ENCODE results near the gene KRTAP10-6.
"Not testable (repeated sequence)": the region's sequence is repeated elsewhere in the genome, so short reads cannot be mapped to it uniquely, and the experiment has no call there.

The KRTAP10-6 gene

DNA sequence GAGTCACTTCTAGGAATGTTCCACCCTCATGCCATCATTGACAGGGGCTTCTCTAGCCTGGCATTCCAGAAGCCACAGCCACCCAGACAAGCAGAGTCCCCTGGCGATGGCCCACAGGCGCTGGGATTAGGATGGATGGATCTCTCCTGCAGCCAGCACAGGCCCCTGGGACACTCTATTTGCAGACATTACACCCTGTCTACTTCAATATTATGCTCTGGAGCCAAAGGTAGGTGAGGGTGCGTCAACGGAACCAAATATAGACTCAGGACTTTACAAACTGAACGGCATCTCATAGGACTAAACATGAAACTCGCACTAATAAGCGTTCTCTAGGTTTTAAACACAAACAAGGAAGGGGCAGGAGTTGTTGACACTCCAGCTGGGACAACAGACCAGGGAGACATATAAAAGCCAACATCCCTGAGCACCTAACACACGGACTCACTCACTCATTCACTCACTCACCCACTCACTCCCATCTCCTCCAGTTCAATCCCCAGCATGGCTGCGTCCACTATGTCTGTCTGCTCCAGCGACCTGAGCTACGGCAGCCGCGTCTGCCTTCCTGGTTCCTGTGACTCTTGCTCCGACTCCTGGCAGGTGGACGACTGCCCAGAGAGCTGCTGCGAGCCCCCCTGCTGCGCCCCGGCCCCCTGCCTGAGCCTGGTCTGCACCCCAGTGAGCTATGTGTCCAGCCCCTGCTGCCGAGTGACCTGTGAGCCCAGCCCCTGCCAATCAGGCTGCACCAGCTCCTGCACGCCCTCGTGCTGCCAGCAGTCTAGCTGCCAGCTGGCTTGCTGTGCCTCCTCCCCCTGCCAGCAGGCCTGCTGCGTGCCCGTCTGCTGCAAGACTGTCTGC is 8.0 kb upstream of the KRTAP10-6 start, which contains the start of gene KRTAP10-7:
Gene KRTAP10-7, plus strand, starts transcription at position 480 of the 861 bp plus-strand sequence. Its CDS starts 25 bp downstream, at position 505.
- not testable (repeated sequence) for DNase-seq (ENCODE audit: low read depth in 1 of 2, low spot score in 1 of 2)

DNA sequence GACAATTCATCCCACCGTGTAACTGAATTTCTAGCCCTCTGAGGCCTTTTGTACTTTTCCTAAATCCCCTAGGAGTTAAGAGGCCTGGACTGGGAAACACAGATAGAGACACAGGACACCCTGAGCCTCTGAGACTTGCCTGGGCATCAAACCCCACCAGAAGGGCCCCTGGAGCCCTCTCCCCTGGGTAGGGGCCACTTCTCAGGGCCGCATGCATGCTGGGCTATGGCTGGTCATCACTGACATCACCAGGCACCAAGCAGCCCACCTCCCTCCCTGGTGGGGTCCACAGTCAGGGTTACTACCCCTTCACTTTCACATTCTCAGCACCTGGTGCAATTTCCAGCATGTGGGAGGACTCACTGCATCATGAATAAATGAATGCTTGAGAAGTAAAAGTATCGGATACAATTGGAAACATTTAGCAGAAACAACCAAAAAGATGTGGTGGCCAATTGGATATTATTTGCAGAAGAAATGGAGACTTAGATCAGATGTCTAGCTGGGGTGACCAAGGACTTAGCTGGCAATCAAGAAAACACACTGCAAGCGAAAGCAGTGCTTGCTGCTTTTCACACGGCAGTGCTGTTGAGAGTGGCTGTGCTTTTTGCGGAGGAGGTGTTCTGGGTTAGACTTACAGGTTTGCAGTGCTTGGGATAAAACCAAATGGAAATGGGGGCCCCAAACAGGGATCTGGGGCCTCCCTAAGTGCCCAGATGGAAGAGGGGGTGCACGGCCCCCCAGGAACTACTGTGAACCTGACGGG is 7.1 kb upstream of the KRTAP10-6 start:
- DNase-seq (ENCODE audit: low read depth in 1 of 2, low spot score in 1 of 2): no peak

DNA sequence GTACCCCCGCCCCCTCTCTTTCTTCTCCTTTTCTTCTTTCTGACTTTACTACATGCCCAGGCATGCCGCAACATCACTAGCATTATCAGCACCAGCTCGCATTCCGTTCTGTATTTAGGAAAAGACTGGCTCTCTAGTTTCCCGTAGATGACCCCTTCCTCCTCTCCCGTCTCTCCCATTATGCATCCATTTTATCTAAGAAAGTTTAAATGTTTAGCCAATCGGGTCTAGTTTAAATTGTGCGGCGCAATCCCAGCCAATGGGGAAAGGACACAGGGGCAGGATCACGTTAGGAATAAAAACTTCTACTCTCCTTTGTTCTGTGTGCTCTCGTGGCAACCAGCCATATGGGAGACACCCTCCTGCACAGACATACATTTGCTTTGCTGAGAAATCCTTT is 5.8 kb upstream of the KRTAP10-6 start:
- DNase-seq (ENCODE audit: low read depth in 1 of 2, low spot score in 1 of 2): no peak

DNA sequence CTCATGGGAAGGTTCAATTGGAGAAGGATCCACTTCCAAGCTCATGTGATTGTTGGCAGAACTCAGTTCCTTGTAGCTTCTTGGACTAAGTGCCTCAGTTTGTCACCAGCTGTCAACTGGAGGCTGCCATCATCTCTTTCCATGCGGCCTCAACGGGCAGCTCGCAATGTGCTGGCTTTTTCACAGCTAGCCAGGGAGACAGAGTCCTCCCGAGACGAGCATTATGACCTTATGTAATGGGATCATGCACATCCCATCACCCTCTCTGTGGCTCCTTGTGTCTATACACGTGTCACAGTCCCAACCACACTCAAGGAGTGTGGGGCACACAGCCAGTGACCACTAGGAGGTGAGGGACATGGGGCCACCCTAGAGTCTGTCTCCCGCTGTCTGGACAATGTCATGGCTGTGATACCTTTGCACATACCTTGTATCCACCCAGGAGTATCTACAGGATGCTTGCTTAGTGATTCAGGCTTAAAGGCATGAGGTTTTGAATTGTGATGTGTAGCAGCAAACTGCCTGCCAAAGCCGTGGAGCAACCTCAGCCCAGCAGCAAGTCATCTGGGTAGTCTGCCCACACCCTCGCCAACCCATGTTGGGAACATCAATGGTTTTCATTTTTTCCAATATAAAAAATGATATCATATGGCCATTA is 3.9 kb upstream of the KRTAP10-6 start:
- DNase-seq (ENCODE audit: low read depth in 1 of 2, low spot score in 1 of 2): no peak

DNA sequence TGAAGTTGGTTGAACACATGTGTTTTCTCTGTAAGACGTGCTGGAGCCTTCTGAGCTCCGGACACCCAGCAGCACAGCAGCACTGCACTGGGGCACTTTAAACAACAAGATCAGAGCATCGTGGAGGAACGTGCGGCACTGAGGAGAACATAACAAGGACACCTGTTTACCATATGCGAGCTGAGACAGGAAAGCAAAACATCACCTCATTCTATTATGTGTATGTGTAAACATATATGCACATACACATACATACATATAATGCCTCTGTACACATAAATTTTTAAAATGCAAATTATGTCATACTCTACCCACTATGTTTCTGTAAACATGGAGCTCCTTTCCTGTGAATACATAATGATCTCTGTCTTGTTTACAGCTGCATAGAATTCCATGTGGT is 3.2 kb upstream of the KRTAP10-6 start:
- DNase-seq (ENCODE audit: low read depth in 1 of 2, low spot score in 1 of 2): no peak

DNA sequence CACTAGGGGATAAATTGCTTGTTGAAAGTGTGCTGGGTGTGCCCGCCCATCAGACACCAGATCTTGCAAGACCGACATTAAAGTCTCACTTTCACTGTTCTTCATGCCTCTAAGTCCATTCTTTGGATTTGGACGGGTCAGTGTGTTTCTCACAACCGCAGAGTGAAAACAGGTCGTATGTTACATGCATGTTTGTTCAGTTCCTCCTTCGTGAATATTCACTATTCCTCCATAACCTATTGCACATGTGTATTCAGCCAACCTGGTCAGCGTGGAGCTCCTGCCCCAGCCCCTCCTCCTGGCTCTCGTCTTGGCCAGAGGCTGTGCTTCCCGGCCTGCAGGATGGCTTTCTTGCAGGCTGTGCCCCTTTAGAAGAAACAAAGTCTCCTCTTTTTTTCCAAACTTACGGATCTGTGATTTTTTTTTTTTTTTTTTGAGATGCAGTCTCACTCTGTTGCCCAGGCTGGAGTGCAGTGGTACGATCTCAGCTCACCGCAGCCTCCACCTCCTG is 2.2 kb upstream of the KRTAP10-6 start:
- no peak for DNase-seq (ENCODE audit: low read depth in 1 of 2, low spot score in 1 of 2)

DNA sequence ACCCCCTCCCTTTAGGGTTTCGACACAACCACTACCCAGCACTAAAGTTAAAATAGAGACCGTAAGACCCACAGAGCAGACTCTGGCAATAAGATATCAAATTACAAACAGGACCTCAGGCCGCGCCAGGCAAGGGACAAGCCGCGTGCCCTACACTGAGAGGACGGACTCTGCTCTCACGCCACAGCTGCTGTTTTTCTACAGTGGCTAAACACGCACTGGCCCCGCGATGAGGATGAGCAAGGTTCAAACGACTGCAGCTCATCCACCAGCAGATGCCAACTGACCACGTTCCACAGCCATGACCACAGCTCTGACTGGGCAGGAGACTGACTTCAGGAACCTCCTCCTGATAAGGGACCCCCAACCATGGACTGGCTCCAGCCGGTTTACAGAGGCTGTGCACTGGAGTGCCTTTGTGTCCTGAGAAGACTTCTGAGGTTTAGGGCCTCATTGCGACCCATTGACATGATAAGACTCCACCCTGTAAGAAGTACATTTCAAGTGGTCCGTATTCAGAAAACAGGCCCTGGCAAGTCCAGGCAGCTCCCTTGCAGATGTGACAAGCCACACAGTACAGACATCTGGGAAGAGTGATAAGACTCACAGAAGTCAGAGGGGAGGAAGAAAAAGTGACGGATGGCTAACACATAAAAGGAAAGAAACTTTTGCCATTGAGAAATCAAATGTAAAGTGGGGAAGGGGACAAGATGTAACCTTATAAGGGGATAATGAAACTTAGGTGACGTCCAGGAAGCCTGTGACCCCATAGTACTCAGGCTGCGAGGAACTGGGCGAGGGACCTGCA is 1.5 kb upstream of the KRTAP10-6 start:
- DNase-seq (ENCODE audit: low read depth in 1 of 2, low spot score in 1 of 2): no peak

DNA sequence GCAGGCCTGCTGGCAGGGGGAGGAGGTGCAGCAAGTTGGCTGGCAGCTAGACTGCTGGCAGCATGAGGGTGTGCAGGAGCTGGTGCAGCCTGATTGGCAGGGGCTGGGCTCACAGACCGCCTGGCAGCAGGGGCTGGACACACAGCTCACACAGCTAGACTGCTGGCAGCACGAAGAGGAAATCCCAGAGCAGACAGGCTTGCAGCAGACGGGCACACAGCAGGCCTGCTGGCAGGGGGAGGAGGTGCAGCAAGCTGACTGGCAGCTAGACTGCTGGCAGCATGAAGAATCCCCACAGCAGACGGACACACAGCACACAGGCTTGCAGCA is 539 bp downstream of the KRTAP10-6 start:
- DNase-seq (ENCODE audit: low read depth in 1 of 2, low spot score in 1 of 2): not testable (repeated sequence)

DNA sequence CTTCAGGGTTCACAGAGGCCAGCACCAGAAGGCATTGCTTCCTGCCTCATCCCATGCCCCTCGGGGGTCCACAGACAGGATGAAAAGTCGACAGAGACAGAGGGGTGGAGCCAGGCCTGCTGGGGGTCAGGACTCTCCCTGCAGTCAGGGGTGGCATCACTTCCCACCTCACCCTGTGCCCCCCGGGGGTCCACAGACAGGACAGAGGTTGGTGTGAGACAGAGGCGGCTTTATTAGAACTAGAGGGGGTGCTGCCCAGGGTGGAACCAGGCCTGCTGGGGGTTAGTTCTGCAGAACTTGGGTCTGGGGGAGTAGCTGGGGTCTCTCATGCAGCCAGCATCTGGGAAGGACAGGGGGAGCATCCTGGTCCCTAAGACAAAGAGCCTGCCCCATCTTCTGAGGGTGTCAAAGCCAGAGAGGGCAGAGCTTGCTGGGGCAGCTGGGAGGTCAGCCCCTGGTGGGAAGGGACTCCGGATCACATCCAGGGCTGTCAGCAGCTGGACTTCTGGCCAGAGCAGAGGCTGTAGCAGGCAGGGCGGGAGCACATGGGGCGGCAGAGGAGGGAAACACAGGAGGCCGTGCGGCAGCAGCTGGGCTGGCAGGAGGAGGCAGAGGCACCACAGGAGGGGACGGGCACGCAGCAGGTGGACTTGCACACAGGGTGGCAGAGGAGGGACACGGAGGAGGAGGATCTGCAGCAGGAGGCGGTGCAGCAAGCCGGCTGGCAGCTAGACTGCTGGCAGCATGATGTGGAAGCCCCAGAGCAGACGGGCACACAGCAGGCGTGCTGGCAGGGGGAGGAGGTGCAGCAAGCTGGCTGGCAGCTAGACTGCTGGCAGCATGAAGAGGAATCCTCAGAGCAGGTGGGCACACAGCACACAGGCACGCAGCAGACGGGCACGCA is 1.2 kb downstream of the KRTAP10-6 start:
- DNase-seq (ENCODE audit: low read depth in 1 of 2, low spot score in 1 of 2): not testable (repeated sequence)

DNA sequence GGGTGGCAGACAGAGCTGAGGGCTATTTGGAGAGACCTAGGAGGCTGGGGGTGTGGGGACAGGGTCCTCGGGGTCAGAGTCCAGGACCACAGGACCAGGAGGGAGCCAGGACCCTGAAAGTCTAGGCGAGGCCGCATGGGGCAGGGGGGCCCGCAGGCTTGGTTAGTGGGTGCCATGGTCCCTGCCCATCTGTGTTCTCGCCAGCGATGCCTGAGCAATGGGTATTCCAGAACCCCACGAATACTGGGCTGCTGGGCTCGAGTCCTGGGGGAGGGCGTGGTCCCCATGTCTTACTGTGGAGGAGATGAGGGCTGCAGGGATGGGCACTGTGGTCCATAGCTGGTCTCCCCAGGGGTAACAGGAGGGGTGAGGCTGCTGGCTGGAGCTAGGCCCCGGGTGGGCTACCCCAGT is 2.0 kb downstream of the KRTAP10-6 start:
- no peak for DNase-seq (ENCODE audit: low read depth in 1 of 2, low spot score in 1 of 2)

DNA sequence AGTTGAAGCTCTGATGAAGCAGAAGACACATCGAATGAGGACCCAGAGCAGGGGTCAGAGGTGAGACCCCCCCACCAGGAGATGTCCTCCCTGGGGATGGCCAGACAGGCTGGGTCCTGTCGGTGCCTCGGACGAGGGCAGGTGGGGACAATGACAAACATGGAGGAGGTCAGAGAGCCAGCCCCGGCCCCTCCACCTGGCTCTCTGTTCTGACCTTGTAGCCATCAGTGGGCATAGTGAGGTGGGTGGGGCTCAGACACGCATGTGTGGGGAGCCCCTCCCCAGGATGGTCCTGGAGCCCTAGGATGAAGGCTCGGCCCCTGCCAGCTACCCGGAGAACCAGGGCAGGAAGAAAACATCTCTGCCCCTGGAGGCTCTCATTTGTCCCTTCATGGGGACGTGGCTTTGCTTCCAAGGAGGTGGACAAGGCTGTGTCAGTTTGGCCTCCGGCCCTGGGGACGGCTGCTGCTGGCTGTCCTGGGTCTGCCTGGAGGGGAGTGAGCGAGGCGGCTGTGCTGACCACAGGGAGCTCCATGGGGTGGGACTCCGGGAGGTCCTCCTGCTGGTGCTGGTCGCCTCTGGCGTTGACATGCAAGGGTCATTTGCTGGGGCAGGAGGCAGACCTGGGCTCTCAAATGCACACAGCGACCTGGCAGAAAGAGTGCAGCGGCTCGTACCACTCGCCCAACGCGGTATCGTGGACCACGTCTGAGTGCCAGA is 2.6 kb downstream of the KRTAP10-6 start:
- no peak for DNase-seq (ENCODE audit: low read depth in 1 of 2, low spot score in 1 of 2)

DNA sequence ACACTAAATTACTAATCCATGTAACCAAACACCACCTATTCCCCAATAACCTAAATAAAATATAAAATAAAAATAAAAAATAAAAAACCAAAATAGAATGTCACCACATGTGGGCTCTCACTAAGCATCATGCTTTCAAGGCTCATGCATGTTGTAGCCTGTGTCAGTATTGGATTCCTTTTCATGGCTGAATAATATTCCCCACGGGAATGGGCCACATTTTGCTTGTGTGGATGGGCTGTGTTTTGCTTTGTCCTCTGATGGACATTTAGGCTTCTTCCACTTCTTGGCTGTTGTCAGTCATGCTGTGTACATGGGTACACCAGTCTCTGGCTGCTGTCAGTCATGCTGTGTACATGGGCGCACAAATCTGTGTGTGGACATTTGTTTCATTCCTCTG is 3.2 kb downstream of the KRTAP10-6 start:
- DNase-seq (ENCODE audit: low read depth in 1 of 2, low spot score in 1 of 2): no peak

DNA sequence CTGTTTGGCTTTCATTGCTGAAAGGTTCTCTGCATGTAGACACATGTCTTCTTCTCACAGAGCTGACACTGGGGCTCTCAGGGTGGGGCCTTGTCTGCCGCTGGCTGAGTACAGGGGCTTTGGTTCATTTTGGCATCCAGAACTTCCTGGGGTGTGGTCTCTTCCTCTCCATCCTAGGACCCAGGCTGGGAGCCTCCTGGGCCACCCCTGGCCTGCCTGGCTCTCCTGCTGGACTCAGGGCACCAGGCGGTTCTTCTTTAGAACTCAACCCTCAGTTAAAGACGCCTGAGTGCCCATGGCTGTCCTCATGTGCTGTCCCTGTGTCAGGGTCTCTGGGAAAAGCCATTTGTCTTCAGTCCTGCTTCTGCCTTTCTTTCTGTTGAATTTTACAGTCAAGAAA is 6.4 kb downstream of the KRTAP10-6 start:
- DNase-seq (ENCODE audit: low read depth in 1 of 2, low spot score in 1 of 2): no peak

DNA sequence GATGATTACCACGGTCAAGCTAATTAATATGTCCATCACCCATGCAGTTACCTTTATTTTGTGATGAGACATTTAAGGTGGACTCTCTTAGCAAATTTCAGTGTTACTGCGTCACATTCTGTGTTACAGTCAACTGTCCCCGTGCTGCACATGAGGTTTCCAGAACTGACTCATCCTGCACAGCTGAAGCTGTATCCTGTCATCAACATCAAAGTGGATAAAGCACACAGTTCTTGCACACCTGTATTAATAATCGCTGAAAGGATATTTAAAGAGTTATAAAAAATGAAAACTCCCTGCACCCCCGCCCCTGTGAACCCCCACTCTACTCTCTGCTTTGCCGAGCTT is 8.5 kb downstream of the KRTAP10-6 start:
- peak in 1 of 2 donors; percentile 21 for DNase-seq (ENCODE audit: low read depth in 1 of 2, low spot score in 1 of 2)

DNA sequence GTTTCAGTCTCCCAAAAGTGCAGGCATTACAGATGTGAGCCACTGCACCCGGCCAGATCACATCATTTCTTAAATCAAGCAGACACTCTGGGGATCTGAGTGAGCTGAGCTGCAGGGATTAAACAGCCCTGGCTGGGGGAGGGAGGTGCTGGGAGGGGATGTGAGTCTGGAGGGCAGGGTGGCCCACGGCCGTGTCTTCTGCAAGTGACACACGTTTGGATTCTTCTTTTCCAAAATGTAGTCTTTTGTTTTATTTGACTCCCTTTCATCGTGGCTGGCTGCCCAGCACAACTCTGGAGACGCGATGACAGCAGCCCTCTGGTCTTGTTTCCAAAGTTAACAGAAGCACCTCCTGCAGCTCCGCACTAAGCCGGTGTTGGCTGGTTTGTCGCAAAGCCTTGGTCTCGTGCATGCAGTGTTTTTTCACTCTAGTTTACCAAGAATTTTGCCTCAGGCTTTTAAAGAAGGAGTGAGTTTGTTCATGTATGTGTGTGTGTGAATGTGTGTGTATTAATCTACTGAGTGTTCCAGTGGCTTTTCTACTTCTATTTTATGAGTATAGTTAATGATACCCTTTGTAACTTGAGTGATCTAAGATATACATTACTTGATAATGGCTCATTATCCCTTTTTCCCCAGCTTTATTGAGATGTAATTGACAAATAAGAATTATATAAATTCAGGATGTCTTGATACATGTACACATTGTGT is 9.1 kb downstream of the KRTAP10-6 start:
- no peak for DNase-seq (ENCODE audit: low read depth in 1 of 2, low spot score in 1 of 2)

DNA sequence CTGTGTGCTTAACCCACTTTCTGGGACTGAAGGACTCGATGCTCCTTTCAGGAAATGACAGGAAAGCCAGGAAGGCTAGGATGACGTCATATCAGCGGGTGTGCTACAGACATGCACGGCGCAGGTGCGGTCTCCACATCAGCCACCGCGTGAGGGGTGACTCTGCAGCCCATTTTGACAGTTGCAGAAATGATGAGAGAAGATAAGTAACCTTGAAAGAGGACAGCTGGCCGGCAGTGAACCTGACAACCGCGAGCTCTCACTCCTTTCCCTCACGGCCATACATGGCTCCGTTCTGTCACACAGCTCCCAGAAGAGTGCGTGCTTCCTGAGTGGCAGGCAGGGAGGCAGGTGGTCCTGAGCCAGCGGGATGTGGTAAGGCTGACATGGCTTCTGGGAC is 10.2 kb downstream of the KRTAP10-6 start:
- no peak for DNase-seq (ENCODE audit: low read depth in 1 of 2, low spot score in 1 of 2)

DNA sequence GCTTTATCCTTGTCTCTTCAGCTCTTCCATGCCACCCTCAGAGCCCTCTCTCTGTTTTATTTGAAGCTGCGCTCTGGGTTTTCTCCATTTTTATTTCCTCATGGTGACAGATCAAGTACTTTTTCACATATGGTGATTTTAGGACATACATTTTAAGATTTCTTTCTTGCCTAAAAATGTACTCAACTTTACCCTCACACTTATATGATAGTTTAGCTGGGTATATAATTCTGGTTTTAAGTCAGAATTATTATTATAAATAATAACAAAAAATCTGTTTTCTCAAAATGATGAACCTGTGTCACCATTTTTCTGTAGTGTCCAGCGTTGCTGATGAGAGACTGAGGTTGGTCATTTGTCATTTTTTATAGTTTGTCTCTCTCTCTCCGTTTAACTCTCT is 11.1 kb downstream of the KRTAP10-6 start:
- no peak for DNase-seq (ENCODE audit: low read depth in 1 of 2, low spot score in 1 of 2)

DNA sequence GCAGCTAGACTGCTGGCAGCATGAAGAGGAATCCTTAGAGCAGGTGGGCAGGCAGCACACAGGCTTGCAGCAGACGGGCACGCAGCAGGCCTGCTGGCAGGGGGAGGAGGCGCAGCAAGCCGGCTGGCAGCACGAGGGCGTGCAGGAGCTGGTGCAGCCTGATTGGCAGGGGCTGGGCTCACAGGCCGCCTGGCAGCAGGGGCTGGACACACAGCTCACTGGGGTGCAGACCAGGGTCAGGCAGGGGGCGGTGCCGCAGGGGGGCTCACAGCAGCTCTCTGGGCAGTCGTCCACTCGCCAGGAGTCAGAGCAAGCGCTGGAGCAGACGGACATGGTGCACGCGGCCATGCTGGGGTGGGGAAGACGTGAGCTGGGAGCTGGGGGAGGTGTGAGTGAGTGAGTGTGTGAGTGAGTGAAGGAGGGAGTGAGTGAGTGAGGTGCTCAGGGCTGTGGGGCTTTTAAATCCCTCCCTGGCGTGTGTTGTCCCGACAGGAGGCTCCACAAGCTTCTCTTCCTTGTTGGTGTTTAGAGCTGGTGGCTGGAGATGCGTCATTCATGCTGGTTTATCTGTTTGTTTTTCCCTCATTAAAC is 12.0 kb downstream of the KRTAP10-6 start, which contains the start of gene KRTAP10-5:
Gene KRTAP10-5, minus strand, starts transcription at position 374 of the 591 bp plus-strand sequence. Its CDS starts 26 bp downstream, at position 348.
- DNase-seq (ENCODE audit: low read depth in 1 of 2, low spot score in 1 of 2): not testable (repeated sequence)
